Tibial artery (tissue), 4 donors: ENCODE results near the gene TBC1D1.
A peak's percentile ranks its signal among the peaks of the same experiment; 100 is the strongest.

Experiments used
- DNase-seq, 2 donors: peaks; one replicate each; pipeline ENCODE4 v3.0.0-alpha.2; 2019
- H3K27ac ChIP-seq, 2 donors: fragments of 200-600 bp; sonication (generic) in 1 of 2; 1 replicate in 1 of 2; 2 replicates in 1 of 2; pipeline ENCODE4 v1.5.1; 2018 to 2019; ENCODE audit warnings: mild to moderate bottlenecking in 1 of 2
- H3K27me3 ChIP-seq, 2 donors: fragments of 200-600 bp; sonication (generic) in 1 of 2; one replicate each; pipeline versions ENCODE4 v1.5.1 to v1.6.0; 2016 to 2019
- H3K36me3 ChIP-seq, 3 donors: fragments of 200-600 bp; sonication (generic) in 2 of 3; one replicate each; pipeline ENCODE4 v1.5.1; 2016 to 2019; ENCODE audit warnings: mild to moderate bottlenecking in 2 of 3
- H3K4me1 ChIP-seq, 4 donors: fragments of 200-600 bp; sonication (generic) in 2 of 4; 1 replicate in 3 of 4; 2 replicates in 1 of 4; pipeline ENCODE4 v1.5.1; 2016 to 2019
- H3K4me3 ChIP-seq, 2 donors: fragments of 200-600 bp; sonication (generic) in 1 of 2; 1 replicate in 1 of 2; 2 replicates in 1 of 2; pipeline ENCODE4 v1.5.1; 2018 to 2019; ENCODE audit warnings: mild to moderate bottlenecking in 2 of 2
- H3K9me3 ChIP-seq, 3 donors: fragments of 200-600 bp; sonication (generic) in 1 of 3; one replicate each; pipeline ENCODE4 v1.5.1; 2016 to 2019
- intact Hi-C: fragments of 100-400 bp; cut with DNase I; formaldehyde crosslinking; loops from one replicate; pipeline ENCODE4 v1.15.0; 2023; ENCODE audit warnings: low total_unique reads
- TF ChIP-seq, protein P1 (sequence below), 2 experiments: fragments of 200-600 bp in 1 of 2; fragments of 450-650 bp in 1 of 2; IDR thresholded peaks; one replicate each; pipeline ENCODE4 v1.5.1; 2017 to 2019; ENCODE audit warnings: antibody characterized with exemption in 2 of 2, mild to moderate bottlenecking in 1 of 2, moderate library complexity in 1 of 2

TBC1D1 gene

DNA sequence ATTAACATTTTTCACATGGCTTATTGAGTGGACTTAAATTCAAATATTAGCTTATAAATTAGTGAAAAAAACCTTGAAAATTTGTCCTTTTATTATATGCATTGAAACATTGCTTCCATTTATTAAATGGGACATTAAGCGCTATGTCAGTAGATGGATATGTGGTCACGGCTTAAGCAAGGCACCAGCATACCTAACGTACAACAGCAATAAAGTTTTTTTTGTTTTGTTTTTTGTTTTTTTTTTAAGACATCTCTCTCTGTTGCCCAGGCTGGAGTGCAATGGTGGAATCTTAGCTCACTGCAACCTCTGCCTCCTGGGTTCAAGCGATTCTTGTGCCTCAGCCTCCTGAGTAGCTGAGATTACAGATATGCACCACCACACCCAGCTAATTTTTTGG is 32.8 kb upstream of the TBC1D1 start:
- no peaks in the 10 kb centered on the region for H3K27me3 ChIP-seq
- H3K36me3 ChIP-seq = peaks cover 3 to 47% (median 8%) of the 10 kb centered on the region in 3 donors
- no peak for DNase-seq
- intact Hi-C loops = no loop called here
- TF ChIP-seq, protein P1, sequence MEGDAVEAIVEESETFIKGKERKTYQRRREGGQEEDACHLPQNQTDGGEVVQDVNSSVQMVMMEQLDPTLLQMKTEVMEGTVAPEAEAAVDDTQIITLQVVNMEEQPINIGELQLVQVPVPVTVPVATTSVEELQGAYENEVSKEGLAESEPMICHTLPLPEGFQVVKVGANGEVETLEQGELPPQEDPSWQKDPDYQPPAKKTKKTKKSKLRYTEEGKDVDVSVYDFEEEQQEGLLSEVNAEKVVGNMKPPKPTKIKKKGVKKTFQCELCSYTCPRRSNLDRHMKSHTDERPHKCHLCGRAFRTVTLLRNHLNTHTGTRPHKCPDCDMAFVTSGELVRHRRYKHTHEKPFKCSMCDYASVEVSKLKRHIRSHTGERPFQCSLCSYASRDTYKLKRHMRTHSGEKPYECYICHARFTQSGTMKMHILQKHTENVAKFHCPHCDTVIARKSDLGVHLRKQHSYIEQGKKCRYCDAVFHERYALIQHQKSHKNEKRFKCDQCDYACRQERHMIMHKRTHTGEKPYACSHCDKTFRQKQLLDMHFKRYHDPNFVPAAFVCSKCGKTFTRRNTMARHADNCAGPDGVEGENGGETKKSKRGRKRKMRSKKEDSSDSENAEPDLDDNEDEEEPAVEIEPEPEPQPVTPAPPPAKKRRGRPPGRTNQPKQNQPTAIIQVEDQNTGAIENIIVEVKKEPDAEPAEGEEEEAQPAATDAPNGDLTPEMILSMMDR (IDR thresholded peaks at IDR 0.05) = no peak
- no peak overlapping the region for H3K4me3 ChIP-seq
- no peak overlapping the region for H3K27ac ChIP-seq
- H3K4me1 ChIP-seq = peaks cover 0 to 13% (median 1%) of the 10 kb centered on the region in 4 donors
- no peaks in the 10 kb centered on the region for H3K9me3 ChIP-seq

DNA sequence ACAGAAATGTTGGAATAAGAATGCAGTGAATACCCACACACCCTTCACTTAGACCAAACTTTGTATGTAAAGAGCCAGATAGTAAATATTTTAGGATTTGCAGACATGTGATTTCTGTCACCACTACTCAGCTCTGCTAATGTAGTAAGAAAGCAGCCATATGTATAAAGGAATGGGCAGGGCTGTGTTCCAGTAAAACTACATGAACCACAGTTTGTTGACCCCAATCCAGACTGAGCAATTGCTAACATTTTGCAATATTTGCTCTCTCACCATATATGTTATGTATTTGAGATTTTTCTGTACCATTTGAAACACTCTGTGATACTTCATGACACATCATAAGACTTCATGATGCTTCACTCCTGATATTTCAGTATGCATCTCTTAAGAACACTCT is 32.0 kb upstream of the TBC1D1 start:
- Histone ChIP-seq H3K4me1 (peaks cover 0 to 13% (median 1%) of the 10 kb centered on the region in 4 donors), H3K4me3 (no peak overlapping the region), H3K27ac (no peak overlapping the region), H3K36me3 (peaks cover 3 to 40% (median 3%) of the 10 kb centered on the region in 3 donors), H3K9me3 (no peaks in the 10 kb centered on the region), H3K27me3 (no peaks in the 10 kb centered on the region)
- intact Hi-C loops = no loop called here
- DNase-seq = no peak
- TF ChIP-seq, protein P1 (IDR thresholded peaks at IDR 0.05) = no peak

DNA sequence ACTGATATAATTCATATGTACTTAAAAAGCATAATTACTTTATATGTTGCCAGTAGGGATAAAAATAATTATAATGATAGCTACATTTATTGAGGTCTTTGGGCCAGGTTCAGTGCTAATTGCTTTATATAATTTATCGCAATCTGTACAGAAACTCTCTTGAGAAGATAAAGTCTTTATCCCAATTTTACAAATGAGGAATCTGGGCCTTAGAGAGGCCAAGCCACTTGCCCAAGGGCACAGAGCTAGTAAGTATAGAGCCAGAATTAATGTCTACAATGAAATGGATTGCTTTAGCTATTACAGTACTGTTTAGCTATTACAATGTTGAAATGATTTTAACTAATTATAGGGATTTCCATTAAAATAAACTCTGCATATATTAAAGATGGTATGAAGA is 30.6 kb upstream of the TBC1D1 start:
- DNase-seq = no peak
- H3K36me3 ChIP-seq = peaks cover 3 to 28% (median 3%) of the 10 kb centered on the region in 3 donors
- H3K27ac ChIP-seq = peak overlapping the region in 1 of 2 donors; percentile 40
- TF ChIP-seq, protein P1 (IDR thresholded peaks at IDR 0.05) = no peak
- H3K4me1 ChIP-seq = peaks cover 0 to 27% (median 7%) of the 10 kb centered on the region in 4 donors
- H3K9me3 ChIP-seq = no peaks in the 10 kb centered on the region
- H3K27me3 ChIP-seq = no peaks in the 10 kb centered on the region
- intact Hi-C loops = no loop called here
- no peak overlapping the region for H3K4me3 ChIP-seq

DNA sequence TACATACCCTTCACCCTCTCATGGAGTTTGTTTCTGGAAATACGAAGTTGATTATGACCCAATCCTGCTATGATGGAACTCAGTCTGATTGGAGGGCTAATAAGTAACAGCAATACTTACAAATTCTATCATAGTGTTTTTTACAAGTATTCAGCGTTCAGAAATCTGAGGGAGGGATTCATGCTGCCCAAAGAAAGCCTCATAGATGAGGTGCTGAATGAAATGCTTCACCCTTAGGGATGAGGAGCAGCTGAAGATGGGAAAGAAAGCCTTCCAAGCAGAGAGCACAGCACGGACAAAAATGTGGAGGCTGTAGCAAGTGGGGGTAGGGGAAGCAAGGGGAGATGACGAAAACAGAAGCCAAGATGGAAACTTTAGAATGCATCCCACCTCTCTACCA is 27.9 kb upstream of the TBC1D1 start:
- no peak for DNase-seq
- Histone ChIP-seq H3K27me3 (no peaks in the 10 kb centered on the region), H3K4me3 (no peak overlapping the region), H3K4me1 (peaks cover 0 to 42% (median 15%) of the 10 kb centered on the region in 4 donors), H3K36me3 (peaks cover 0 to 8% (median 0%) of the 10 kb centered on the region in 3 donors), H3K9me3 (no peaks in the 10 kb centered on the region), H3K27ac (no peak overlapping the region)
- intact Hi-C loops = no loop called here
- TF ChIP-seq, protein P1 (IDR thresholded peaks at IDR 0.05) = no peak

DNA sequence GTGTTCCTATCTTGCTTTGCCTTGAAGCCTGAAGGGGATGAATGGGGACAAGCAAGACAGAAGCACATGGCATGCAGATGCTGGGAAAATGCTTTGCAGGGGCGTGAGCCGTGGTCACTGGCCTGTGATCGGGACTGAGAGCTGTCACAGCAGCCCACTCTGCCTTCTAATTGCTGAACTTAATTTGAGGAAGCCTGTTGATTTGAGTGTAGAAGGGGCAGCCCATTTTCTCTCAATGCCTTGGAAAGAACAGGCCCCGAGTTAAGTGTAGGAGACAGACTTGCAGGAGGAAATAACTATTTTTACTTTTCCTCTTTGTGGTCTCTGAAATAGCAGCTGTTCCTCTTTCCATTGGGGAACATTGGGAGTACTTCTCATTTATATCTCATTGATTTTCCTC is 26.1 kb upstream of the TBC1D1 start:
- no peak overlapping the region for H3K4me3 ChIP-seq
- H3K4me1 ChIP-seq = peaks cover 0 to 42% (median 15%) of the 10 kb centered on the region in 4 donors
- peaks cover 0 to 10% (median 0%) of the 10 kb centered on the region in 3 donors for H3K36me3 ChIP-seq
- no peaks in the 10 kb centered on the region for H3K9me3 ChIP-seq
- TF ChIP-seq, protein P1 (IDR thresholded peaks at IDR 0.05) = no peak
- no peak for DNase-seq
- H3K27me3 ChIP-seq = no peaks in the 10 kb centered on the region
- peak overlapping the region; percentile 50 to 55 for H3K27ac ChIP-seq
- intact Hi-C loops = no loop called here

DNA sequence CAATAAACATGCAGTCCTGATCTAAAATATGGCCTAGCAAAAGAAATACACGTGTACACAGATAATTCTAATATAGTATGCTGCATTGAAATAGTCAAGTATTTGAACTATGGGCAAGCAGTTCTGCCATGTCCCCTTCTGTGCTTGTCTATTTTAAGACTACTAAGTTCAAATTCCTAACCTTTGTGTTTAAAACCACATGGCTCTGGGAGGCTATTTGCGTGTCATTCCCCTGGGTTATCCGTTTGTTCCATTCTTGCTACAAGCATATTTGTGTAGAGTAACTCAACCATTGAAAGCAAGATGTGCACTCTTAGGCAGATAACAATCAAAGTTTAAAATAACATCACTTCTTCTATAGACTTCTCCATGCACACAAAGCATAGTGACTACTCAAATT is 25.4 kb upstream of the TBC1D1 start:
- Histone ChIP-seq H3K9me3 (no peaks in the 10 kb centered on the region), H3K36me3 (peaks cover 0 to 10% (median 0%) of the 10 kb centered on the region in 3 donors), H3K27me3 (no peaks in the 10 kb centered on the region), H3K27ac (peak overlapping the region; percentile 50 to 55), H3K4me1 (peaks cover 0 to 42% (median 14%) of the 10 kb centered on the region in 4 donors), H3K4me3 (no peak overlapping the region)
- TF ChIP-seq, protein P1 (IDR thresholded peaks at IDR 0.05) = no peak
- no peak for DNase-seq
- intact Hi-C loops = no loop called here
